DMS153 treated with DMSO at 0.1 percent for 48 hours (cell line): Measurements from ENCODE around the gene RNF223.

Experiments used
- DNase-seq: peaks from one replicate; lab custom pipeline; 2025; ENCODE audit not compliant: unreplicated experiment; lab: John Stamatoyannopoulos, UW

Gene RNF223

DNA sequence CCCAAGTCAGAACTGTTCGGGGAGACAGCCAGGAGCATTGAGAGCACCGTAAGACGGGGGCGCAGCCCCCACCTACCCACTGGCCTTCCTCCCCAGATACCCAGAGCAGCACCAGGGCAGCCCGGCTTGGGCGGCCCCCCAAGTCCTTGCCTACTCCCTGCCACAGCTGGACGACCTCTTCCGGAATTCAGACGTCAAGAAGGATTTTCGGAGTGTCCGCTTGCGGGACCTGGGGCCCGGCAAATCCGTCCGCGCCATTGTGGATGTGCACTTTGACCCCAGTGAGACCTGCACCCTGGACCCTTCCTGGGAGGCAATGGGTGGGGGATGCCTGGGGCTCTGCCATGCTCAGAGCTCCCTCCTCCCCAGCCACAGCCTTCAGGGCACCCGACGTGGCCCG is 26.7 kb downstream of the RNF223 start:
- no peak for DNase-seq

DNA sequence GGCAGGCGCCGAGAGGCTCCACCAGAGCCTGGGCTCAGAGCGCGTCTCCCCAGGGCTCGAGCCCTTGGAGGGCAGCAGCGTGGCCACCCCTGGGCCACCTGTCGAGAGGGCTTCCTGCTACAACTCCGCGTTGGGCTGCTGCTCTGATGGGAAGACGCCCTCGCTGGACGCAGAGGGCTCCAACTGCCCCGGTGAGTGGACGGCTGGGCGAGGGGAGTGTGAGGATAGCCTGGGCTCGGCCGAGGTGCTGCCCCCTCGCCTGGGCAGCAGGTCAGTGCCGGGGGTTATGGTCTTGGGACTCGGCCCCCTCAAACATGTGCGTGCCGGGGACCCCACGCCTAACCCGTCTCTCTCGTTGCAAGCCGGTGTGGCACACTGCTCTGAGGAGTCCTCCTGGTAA is 27.3 kb downstream of the RNF223 start:
- DNase-seq: no peak

- DNase-seq: no peak
Measured at GRCh38 chr1:1046243-1046642, 27.9 kb downstream of the RNF223 start.

- no peak for DNase-seq
Measured at GRCh38 chr1:1045129-1045528, 29.0 kb downstream of the RNF223 start.

GRCh38 chr1:1044455-1045078 is 29.5 kb downstream of the RNF223 start:
- DNase-seq: no peak

DNA sequence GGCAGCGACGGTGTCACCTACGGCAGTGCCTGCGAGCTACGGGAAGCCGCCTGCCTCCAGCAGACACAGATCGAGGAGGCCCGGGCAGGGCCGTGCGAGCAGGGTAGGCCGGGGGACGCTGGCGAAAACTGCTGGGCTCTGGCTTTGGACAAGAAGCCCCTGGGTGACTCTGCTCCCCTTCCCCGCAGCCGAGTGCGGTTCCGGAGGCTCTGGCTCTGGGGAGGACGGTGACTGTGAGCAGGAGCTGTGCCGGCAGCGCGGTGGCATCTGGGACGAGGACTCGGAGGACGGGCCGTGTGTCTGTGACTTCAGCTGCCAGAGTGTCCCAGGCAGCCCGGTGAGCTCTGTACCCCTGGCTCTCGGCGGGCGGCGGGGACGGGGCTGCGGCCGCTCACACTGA is 30.2 kb downstream of the RNF223 start:
- DNase-seq: no peak

DNA sequence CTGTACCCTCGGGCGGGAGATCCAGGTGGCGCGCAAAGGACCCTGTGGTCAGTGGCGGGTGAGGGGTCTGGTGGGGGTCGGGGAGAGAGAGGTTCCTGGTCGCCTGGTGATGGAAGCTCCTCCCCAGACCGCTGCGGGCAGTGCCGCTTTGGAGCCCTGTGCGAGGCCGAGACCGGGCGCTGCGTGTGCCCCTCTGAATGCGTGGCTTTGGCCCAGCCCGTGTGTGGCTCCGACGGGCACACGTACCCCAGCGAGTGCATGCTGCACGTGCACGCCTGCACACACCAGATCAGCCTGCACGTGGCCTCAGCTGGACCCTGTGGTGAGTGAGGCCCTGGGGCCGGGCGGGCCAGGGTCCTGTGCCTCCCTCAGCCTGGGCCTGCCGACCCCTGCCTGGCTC is 30.7 kb downstream of the RNF223 start:
- DNase-seq: no peak

DNA sequence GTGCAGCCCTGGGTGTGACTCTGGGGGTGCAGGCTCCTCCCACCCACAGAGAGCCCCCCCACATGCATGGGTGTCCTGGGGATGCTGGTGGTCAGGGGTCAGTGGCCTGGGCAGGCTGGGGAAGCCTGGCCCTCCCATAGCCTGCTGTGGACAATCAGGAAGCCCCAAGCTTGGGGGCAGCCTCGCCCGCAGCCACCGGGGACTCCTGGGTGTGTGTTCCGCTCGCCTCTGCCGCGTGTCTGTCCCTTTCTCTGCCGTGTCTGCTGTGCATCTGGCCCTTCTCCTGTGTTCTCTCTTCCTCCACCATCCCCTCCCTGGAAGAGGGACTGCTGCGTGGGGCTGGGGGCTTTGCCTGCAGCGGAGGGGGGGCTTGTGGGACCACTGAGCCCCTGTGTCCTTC is 31.3 kb downstream of the RNF223 start:
- no peak for DNase-seq

DNA sequence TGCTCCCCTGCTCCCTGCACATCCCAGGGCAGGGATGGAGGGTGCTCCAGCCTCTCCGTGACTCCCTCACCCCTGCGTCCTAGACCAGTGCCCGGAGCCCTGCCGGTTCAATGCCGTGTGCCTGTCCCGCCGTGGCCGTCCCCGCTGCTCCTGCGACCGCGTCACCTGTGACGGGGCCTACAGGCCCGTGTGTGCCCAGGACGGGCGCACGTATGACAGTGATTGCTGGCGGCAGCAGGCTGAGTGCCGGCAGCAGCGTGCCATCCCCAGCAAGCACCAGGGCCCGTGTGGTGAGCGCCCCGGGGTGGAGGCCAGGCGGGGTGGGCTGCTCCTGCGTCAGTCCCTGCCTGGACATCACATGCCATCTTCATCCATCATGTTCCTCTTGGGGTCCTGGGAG is 32.2 kb downstream of the RNF223 start:
- DNase-seq: no peak

DNA sequence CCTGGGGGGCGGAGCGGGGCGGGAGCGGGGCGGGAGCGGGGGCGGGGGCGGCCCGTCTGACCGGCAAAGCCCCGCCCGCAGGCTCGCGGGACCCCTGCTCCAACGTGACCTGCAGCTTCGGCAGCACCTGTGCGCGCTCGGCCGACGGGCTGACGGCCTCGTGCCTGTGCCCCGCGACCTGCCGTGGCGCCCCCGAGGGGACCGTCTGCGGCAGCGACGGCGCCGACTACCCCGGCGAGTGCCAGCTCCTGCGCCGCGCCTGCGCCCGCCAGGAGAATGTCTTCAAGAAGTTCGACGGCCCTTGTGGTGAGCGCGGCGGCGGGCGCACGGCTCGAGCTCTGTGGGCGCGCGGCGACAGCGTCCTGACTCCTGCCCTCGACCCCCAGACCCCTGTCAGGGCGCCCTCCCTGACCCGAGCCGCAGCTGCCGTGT is 33.0 kb downstream of the RNF223 start:
- DNase-seq: no peak

GRCh38 chr1:1040004-1040991 is 33.8 kb downstream of the RNF223 start:
- peak; percentile 46 for DNase-seq

DNA sequence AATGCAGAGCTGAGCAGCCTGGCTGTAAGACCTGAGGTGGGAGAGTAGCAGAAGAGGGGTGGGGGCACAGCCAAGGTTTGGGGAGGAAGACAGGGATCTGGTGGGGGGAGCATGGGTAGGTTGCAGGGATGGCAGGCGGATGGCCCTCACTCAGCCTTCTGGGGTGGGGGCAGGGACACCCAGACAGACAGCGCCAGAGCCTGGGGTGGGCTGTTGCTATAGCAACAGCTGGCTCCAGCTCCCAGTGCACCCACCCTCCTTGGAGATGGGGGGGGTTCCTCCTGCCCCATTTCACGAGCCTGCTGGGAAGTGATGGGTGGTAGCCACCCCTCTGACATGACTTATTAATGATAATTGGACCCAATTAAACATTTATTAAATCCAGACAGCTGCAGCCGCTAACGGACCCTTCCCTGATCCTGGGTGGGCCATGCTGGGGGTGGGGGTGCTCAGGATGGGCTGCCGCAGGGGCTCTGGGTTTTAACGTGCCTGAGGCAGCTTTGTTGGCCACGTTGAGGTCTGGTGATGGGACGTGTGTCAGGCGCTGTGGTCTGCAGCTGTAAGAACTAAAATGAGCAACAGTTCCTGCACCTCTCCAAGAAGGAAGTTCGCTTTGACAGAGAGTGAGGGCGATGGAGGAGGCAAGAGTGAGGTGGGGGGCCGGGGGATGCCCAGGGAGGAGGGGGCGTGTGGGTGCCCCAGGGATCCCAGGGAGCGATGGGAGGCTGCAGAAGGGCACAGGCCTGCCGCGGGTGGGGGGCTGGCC is 34.8 kb downstream of the RNF223 start:
- DNase-seq: no peak

DNA sequence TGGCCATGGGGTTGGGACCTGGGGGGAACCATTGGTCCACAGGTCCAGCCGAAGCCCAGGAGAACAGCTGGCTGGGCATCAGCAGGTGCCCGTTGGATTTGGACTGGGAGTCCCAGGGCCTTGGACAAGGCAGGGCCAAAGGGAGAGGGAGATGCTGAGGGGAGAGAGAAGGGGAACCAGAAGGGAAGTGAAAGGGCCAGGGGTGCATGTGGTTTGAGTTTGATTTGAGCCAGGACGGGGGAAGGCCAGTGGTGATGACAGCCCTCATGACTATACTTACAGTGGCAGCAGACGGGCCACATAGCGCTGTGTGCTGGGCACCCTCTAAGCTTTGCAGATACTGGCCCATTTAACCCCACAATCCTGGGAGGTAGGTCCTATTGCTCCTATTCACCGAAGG is 35.4 kb downstream of the RNF223 start:
- DNase-seq: no peak

GRCh38 chr1:1037366-1038327 is 36.5 kb downstream of the RNF223 start:
- DNase-seq: no peak

DNA sequence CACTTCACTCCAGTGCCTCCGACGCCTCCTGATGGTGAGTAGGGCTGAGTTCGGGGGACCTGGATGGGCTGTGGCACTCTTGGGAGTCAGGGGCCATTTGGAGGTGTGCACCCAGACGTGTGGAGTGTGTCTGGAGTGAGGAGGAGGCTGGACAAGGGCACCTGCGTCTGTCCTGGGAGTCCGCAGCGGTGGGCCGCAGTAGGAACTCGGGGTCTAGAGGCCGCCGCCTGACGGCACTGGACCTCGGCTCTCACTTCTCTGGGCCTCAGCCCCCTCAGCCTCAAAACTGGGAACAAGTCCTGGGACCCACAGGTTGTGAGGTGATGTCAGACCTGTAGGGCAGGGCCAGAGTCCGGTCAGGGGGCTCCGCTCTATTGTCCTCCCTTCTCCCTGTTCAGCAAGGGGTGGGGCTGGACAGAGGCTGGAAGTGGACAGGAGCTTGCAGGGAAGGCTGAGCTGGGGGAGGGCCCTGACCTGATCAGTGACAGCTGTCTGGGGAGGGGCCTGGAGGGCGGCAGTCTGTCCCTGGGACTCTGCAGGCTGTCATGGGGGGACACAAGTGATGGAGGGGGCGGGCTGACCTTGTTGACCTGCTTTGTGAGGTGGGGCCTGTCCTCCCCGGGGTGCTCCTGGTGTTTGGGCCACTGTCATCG is 38.7 kb downstream of the RNF223 start:
- no peak for DNase-seq

GRCh38 chr1:1034439-1034781 is 39.7 kb downstream of the RNF223 start:
- no peak for DNase-seq

DNA sequence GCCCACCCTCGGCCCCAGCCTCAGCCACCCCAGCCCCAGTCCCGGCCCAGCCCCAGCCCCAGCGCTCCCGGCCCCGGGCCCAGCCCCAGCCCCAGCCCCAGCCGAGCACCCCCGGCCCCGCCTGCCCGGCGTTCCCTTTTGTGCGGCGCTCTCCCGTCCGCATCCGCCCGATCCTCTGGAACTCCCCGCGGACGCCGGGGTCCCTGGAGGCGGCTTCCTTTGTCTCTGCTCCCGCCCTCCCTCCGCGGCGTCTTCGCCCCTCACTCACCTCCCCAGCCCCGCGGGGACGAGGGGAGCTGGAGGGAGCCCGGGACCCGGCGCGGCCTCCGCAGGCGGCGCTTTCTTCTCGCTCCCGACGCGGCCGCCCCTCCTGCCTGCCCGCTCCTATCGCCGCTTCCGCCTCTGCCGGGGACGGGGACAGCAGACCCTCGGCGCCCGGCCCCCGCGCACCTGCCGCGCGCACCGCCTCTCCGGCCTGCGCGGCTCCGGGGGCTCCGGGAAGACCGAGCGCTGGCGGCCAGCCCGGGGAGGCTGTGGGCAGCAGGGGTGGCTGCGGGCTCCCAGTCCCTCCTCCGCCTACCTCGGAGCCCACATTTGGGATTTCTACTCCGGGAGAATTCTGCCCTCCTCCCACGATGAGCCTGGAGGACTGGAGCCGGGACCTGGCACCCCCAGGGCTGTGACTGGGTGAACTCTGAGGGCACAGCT is 40.2 kb downstream of the RNF223 start:
- DNase-seq: peak; percentile 46

DNA sequence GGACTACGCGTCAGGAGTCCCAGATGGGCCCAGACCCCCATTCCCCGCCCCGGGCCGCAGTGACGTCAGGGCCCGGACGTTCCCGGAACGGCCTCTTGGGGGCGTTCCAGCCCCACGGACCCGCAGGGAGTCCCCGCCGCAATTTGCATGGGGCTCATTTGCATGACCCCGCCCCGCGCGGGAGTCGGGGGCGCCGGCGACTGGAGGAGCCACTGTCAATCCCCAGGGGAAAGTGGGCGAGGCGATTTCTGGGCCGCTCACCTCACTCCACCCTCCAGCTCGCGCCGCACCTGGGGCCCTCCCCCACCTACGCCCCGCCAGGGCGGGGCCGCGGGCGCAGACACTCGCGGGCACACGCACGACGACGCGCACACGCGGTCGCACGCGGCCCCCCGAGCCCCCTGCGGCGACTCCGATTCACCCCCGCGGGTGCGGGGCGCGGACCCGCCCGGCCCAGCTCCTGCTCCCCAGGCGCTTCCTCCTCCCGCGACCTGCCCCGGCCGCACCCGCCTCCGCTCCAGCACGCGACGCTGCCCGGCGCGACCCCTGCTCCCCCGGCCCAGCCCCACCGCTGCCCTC is 41.0 kb downstream of the RNF223 start:
- peak; percentile 97 for DNase-seq

DNA sequence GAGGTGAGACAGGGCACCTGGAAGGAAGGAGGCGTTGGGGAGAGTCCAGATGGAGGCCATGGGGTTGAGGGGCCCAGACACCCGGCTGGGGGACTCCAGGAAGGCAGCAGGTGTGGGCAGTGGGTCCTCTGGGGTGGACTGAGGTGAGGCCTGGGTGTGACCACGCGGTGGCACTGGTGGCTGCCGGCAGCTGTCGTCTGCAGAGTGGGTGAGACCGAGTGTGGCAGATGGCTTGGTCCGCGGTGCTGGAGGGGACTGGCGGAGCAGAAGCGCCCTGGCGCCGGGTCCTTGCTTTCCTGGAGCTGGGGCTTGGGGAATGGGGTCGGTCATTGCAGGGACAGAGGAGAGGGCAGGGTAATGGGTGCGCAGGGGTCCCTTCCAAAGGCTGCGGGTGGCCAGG is 41.7 kb downstream of the RNF223 start:
- peak; percentile 49 for DNase-seq
